GM18526 (cell line): ENCODE data around the gene ITGA2B.
A peak's percentile ranks its signal among the peaks of the same experiment; 100 is the strongest.

Source experiments
- POLR2A ChIP-seq: IDR thresholded peaks from 3 replicates; pipeline ENCODE4 v1.6.1; 2011; ENCODE audit not compliant: insufficient read length; ENCODE audit errors: extremely low read depth

The ITGA2B gene

GRCh38 chr17:44349553-44350070 lies 39.8 kb downstream of the ITGA2B start:
- TF ChIP-seq POLR2A: no peak

- TF ChIP-seq POLR2A: no peak
These were observed 40.5 kb downstream of the ITGA2B start for GRCh38 chr17:44348988-44349364.

GRCh38 chr17:44348234-44348987 lies 41.0 kb downstream of the ITGA2B start:
- TF ChIP-seq POLR2A: peak; percentile 21

GRCh38 chr17:44346064-44346844 lies 43.2 kb downstream of the ITGA2B start:
- no peak for TF ChIP-seq POLR2A

GRCh38 chr17:44345454-44346026 lies 43.9 kb downstream of the ITGA2B start:
- no peak for TF ChIP-seq POLR2A

- peak; percentile 96 for TF ChIP-seq POLR2A
These were observed 44.5 kb downstream of the ITGA2B start, which contains the start of gene GRN for GRCh38 chr17:44344939-44345453. Gene GRN, plus strand, starts transcription at chr17:44345302. Its CDS starts 3,863 bp downstream, at chr17:44349165.

- TF ChIP-seq POLR2A: no peak
These were observed 45.8 kb downstream of the ITGA2B start for GRCh38 chr17:44343510-44344209.

- no peak for TF ChIP-seq POLR2A
These were observed 50.7 kb downstream of the ITGA2B start for GRCh38 chr17:44338702-44339101.

GRCh38 chr17:44335968-44336367 lies 53.5 kb downstream of the ITGA2B start:
- no peak for TF ChIP-seq POLR2A

GRCh38 chr17:44335564-44335963 lies 53.9 kb downstream of the ITGA2B start:
- no peak for TF ChIP-seq POLR2A

GRCh38 chr17:44334727-44335126 lies 54.7 kb downstream of the ITGA2B start:
- TF ChIP-seq POLR2A: no peak

GRCh38 chr17:44334315-44334714 lies 55.1 kb downstream of the ITGA2B start:
- no peak for TF ChIP-seq POLR2A

- TF ChIP-seq POLR2A: no peak
These were observed 56.1 kb downstream of the ITGA2B start for GRCh38 chr17:44333371-44333770.

- no peak for TF ChIP-seq POLR2A
These were observed 58.1 kb downstream of the ITGA2B start for GRCh38 chr17:44331249-44331760.
